ENCODE results near the gene MINDY4.

GRCh38 chr7:30752979-30753378, 18.2 kb upstream of the MINDY4 start:
- TF ChIP-seq, protein P1, sequence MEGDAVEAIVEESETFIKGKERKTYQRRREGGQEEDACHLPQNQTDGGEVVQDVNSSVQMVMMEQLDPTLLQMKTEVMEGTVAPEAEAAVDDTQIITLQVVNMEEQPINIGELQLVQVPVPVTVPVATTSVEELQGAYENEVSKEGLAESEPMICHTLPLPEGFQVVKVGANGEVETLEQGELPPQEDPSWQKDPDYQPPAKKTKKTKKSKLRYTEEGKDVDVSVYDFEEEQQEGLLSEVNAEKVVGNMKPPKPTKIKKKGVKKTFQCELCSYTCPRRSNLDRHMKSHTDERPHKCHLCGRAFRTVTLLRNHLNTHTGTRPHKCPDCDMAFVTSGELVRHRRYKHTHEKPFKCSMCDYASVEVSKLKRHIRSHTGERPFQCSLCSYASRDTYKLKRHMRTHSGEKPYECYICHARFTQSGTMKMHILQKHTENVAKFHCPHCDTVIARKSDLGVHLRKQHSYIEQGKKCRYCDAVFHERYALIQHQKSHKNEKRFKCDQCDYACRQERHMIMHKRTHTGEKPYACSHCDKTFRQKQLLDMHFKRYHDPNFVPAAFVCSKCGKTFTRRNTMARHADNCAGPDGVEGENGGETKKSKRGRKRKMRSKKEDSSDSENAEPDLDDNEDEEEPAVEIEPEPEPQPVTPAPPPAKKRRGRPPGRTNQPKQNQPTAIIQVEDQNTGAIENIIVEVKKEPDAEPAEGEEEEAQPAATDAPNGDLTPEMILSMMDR (IDR thresholded peaks at IDR 0.05): no peak
- no peak for TF ChIP-seq POLR2A (IDR thresholded peaks at IDR 0.05)

All from right lobe of liver (tissue), 4 donors.